NCI-H2196 (cell line): ENCODE measurements around the gene MON2.

ENCODE experiments used
- DNase-seq: peaks from one replicate; lab custom pipeline; 2025; ENCODE audit not compliant: unreplicated experiment; lab: John Stamatoyannopoulos, UW

MON2 gene

GRCh38 chr12:62605981-62606380, 139.4 kb downstream of the MON2 start:
- no peak for DNase-seq

- no peak for DNase-seq
These were observed 140.0 kb downstream of the MON2 start for GRCh38 chr12:62606654-62607053.

- DNase-seq: no peak
These were observed 146.5 kb downstream of the MON2 start for GRCh38 chr12:62613081-62613480.

GRCh38 chr12:62618319-62618718, 151.7 kb downstream of the MON2 start:
- no peak for DNase-seq

- DNase-seq: no peak
These were observed 152.3 kb downstream of the MON2 start for GRCh38 chr12:62618930-62619329.

- peak; percentile 70 for DNase-seq
These were observed 154.5 kb downstream of the MON2 start for GRCh38 chr12:62621101-62621638.

GRCh38 chr12:62622177-62622576, 155.6 kb downstream of the MON2 start:
- no peak for DNase-seq

GRCh38 chr12:62625228-62625627, 158.6 kb downstream of the MON2 start:
- DNase-seq: no peak

- no peak for DNase-seq
These were observed 160.6 kb downstream of the MON2 start for GRCh38 chr12:62627181-62627580.

- no peak for DNase-seq
These were observed 162.8 kb downstream of the MON2 start for GRCh38 chr12:62629413-62629812.

GRCh38 chr12:62629971-62630739, 163.5 kb downstream of the MON2 start:
- DNase-seq: no peak

- DNase-seq: no peak
These were observed 165.1 kb downstream of the MON2 start for GRCh38 chr12:62631471-62632410.

GRCh38 chr12:62632411-62632918, 165.8 kb downstream of the MON2 start:
- no peak for DNase-seq

GRCh38 chr12:62635649-62636048, 169.0 kb downstream of the MON2 start:
- DNase-seq: no peak

- no peak for DNase-seq
These were observed 171.1 kb downstream of the MON2 start for GRCh38 chr12:62637679-62638078.

- DNase-seq: no peak
These were observed 174.4 kb downstream of the MON2 start for GRCh38 chr12:62640910-62641448.

GRCh38 chr12:62642486-62642885, 175.9 kb downstream of the MON2 start:
- DNase-seq: no peak

- no peak for DNase-seq
These were observed 176.9 kb downstream of the MON2 start for GRCh38 chr12:62643486-62643885.

GRCh38 chr12:62646566-62646965, 179.9 kb downstream of the MON2 start:
- DNase-seq: no peak

- DNase-seq: no peak
These were observed 181.0 kb downstream of the MON2 start for GRCh38 chr12:62647586-62647985.

GRCh38 chr12:62649412-62650138, 182.9 kb downstream of the MON2 start:
- no peak for DNase-seq
